GM20431 (cell line): ENCODE measurements around the gene THEM5.
"Not testable (repeated sequence)": the region's sequence is repeated elsewhere in the genome, so short reads cannot be mapped to it uniquely, and the experiment has no call there.

Experiments
- in situ Hi-C: fragments of 300-500 bp; cut with MseI, MboI; formaldehyde crosslinking; loops from one replicate; pipeline ENCODE4 v1.15.0; 2020; ENCODE audit warnings: low sequenced_read_pairs; ENCODE audit not compliant: unreplicated experiment

THEM5 gene

DNA sequence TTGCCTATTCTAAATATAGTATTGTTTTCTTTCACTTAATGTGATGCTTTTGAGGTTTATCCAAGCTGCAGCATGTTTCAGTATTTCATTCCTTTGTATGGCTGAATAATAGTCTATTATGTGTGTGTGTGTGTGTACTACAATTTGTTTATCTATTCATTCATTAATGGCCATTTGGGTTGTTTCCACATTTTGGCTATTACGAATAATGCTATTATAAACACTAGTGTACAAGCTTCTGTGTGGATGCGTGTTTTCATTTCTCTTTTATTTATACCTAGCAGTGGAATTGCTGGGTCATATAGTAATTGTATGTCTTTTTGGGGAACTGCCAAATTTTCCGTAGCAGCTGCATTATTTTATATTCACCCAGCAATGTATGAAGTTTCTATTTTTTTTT is 15.0 kb upstream of the THEM5 start:
- in situ Hi-C loops, result no loop called here

DNA sequence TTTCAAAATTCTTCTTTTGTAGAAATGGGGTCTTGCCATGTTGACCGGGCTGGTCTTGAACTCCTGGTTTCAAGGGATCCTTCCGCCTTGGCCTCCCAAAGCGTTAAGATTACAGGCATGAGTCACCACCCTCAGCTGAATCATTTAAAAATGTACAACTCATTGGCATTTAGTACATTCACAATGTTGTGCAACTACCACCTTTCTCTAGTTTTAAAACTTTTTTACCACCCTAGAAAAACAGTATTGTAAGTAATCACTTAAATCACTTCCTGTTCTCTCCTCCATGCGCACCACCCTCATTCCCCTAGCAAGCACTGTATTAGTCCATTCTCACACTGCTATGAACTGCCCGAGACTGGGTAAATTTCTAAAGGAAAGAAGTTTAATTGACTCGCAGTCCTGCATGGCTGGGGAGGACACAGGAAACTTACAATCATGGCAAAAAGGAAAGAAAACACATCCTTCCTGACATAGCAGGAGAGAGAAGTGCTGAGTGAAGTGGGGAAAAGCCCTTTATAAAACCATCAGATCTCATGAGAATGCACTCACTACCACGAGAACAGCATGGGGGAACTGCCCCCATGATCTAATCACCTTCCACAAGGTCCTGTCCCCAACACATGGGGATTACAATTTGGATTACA is 14.4 kb upstream of the THEM5 start:
- in situ Hi-C loops, result no loop called here

- in situ Hi-C loops, result no loop called here
These were observed 13.8 kb upstream of the THEM5 start for GRCh38 chr1:151867321-151867720.

- in situ Hi-C loops, result no loop called here
These were observed 10.9 kb upstream of the THEM5 start for GRCh38 chr1:151864411-151864810.

GRCh38 chr1:151862604-151863003 is 9.1 kb upstream of the THEM5 start:
- in situ Hi-C loops, result no loop called here

- in situ Hi-C loops, result no loop called here
These were observed 7.1 kb upstream of the THEM5 start for GRCh38 chr1:151860504-151861187.

DNA sequence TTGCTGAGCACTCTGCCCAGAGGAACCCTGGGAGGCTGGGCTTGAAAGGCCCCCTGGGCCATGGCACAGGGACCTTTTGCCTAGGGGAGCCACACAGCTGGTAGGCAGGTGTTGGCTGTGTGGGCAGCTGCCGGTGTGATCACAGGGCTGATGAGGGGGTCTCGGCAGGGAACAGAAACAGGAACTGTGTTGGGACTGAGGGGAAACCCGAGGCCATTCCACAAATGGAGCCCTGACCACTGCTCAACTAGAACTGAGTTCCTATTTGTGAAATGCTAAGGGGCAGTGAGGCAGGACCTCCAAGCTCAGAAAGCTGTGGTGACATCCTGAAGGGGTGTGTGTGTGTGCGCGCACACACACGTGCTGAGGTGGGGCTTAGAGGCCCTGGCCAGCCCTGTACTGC is 6.4 kb upstream of the THEM5 start:
- in situ Hi-C loops, result no loop called here

GRCh38 chr1:151858886-151859665 is 5.6 kb upstream of the THEM5 start:
- in situ Hi-C loops, result no loop called here

- in situ Hi-C loops, result no loop called here
These were observed 4.7 kb upstream of the THEM5 start for GRCh38 chr1:151858030-151858746.

DNA sequence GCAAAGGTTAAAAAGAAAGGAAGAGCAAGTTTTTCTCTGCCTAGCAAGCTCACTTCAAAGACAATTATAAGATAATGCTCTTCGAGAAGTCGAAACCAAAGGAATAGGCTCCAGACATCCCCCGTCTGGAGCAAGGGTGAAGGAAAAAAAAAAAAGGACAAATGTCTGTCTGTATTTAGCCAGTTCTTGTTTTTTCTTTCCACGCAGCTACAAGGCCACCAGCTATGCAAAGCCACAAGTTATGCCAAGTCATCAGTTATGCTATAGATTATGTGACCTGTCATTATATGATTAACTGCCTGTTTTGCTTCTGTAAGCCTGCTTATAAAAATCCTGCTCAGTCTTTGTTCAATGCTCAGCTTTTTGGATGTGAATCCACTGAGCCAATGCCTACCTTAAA is 2.4 kb upstream of the THEM5 start:
- in situ Hi-C loops, result no loop called here

DNA sequence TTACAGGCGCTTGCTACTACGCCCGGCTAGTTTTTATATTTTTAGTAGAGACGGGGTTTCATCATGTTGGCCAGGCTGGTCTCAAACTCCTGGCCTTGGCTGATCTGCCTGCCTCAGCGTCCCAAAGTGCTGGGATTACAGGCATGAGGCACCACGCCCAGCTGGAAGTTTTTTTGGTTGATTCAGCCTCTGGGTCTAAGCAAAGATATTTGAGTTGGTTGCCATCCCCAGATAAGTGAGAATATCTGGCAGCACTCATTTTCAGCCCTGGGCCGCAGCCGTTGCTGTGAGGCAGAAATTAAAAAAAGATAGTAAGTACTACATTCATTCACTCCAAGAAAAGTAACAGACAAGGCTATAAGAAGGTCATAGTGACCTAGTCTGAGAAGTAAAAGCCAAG is 2.0 kb upstream of the THEM5 start:
- in situ Hi-C loops, result not testable (repeated sequence)

GRCh38 chr1:151854658-151855057 is 1.1 kb upstream of the THEM5 start:
- in situ Hi-C loops, result no loop called here

GRCh38 chr1:151852733-151853132 is 779 bp downstream of the THEM5 start:
- in situ Hi-C loops, result no loop called here

- in situ Hi-C loops, result no loop called here
These were observed 1.6 kb downstream of the THEM5 start for GRCh38 chr1:151851886-151852285.

GRCh38 chr1:151849871-151850270 is 3.6 kb downstream of the THEM5 start:
- in situ Hi-C loops, result no loop called here

GRCh38 chr1:151849126-151849525 is 4.4 kb downstream of the THEM5 start:
- in situ Hi-C loops, result no loop called here

GRCh38 chr1:151847867-151848596 is 5.5 kb downstream of the THEM5 start:
- in situ Hi-C loops, result no loop called here

DNA sequence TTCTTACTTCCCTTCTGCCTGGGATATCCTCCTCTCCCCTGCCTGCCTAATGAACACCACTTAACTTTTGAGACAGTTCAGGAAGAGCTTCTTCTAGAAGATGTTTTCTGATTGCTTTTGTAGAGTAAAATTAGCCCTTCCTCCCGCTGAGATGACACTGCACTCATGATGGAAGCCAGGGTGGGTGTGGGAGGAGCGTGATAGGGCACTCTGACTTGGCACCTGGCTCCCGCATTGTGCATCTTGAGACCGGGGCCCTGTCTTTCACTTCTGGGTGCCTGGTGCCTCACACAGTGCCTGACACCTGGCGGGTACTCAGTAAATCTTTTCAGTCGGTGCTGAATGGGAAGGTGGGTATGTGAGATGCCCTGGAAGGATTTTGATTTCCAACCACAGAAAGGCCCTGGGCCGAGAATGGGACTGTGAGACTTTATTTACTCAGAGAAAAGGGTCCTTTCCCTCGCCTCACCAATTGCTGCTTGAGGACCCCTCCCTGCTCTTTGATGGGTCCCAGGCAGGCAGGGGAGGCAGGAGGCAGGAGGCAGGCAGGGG is 6.8 kb downstream of the THEM5 start:
- in situ Hi-C loops, result no loop called here

DNA sequence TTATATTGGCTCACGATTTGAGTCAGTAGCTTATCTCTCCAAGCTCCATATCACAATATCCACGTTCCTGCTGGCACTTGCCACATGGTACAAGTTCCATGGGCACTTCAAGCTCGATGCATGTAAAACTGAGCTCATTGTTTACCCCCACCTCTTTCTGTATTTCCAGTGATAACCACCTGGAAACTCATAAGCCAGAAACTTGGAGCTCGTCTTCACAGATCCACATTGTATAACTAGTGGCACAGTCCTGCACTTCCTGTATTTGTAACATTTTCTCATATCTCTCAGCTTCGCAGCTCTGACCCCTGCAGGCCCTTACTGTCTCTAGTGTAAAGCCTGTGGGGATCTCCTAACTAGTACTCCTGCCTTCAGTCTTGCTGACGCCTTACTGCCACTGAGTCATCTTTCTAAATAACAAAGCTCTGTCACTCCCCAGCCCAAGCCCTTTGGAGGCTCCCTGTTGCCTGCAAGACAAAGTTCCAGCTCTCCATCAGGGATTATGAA is 7.4 kb downstream of the THEM5 start:
- in situ Hi-C loops, result no loop called here
